Hippocampal formation (tissue), 2 donors: ENCODE results near the gene DRD5.
"Not testable (repeated sequence)": the region's sequence is repeated elsewhere in the genome, so short reads cannot be mapped to it uniquely, and the experiment has no call there.

Experiments used
- DNase-seq, 2 donors: peaks; one replicate each; lab custom pipeline; 2025; lab: John Stamatoyannopoulos, UW

Gene DRD5

GRCh38 chr4:9781343-9782135 lies at the start of gene DRD5:
DRD5 (plus strand) TSS chr4:9781634; CDS start chr4:9782030, 396 bp downstream.
- DNase-seq = no peak

GRCh38 chr4:9732256-9732655 lies 49.2 kb upstream of the DRD5 start:
- DNase-seq = not testable (repeated sequence)

GRCh38 chr4:9735515-9735914 lies 45.9 kb upstream of the DRD5 start:
- DNase-seq = no peak

- not testable (repeated sequence) for DNase-seq
Observed at GRCh38 chr4:9737280-9737679, 44.2 kb upstream of the DRD5 start.

GRCh38 chr4:9743789-9744188 lies 37.6 kb upstream of the DRD5 start:
- DNase-seq = not testable (repeated sequence)

GRCh38 chr4:9745782-9746181 lies 35.7 kb upstream of the DRD5 start:
- no peak for DNase-seq

- no peak for DNase-seq
Observed at GRCh38 chr4:9758641-9759317, 22.7 kb upstream of the DRD5 start.

GRCh38 chr4:9762823-9763475 lies 18.5 kb upstream of the DRD5 start:
- DNase-seq = peak; percentile 45 to 82

- no peak for DNase-seq
Observed at GRCh38 chr4:9764155-9764696, 17.2 kb upstream of the DRD5 start.

- no peak for DNase-seq
Observed at GRCh38 chr4:9765091-9765490, 16.3 kb upstream of the DRD5 start.

- DNase-seq = no peak
Observed at GRCh38 chr4:9769321-9769720, 12.1 kb upstream of the DRD5 start.

- no peak for DNase-seq
Observed at GRCh38 chr4:9771034-9771433, 10.4 kb upstream of the DRD5 start.

- DNase-seq = no peak
Observed at GRCh38 chr4:9773471-9773870, 8.0 kb upstream of the DRD5 start.

GRCh38 chr4:9782136-9782436 lies 652 bp downstream of the DRD5 start:
- DNase-seq = no peak

- not testable (repeated sequence) for DNase-seq
Observed at GRCh38 chr4:9785891-9786290, 4.5 kb downstream of the DRD5 start.

GRCh38 chr4:9792381-9792780 lies 10.9 kb downstream of the DRD5 start:
- no peak for DNase-seq

GRCh38 chr4:9796641-9797040 lies 15.2 kb downstream of the DRD5 start:
- not testable (repeated sequence) for DNase-seq

GRCh38 chr4:9800848-9801247 lies 19.4 kb downstream of the DRD5 start:
- DNase-seq = no peak

GRCh38 chr4:9804918-9805317 lies 23.5 kb downstream of the DRD5 start:
- DNase-seq = no peak

GRCh38 chr4:9808077-9808476 lies 26.6 kb downstream of the DRD5 start:
- no peak for DNase-seq

- no peak for DNase-seq
Observed at GRCh38 chr4:9811806-9812205, 30.4 kb downstream of the DRD5 start.

GRCh38 chr4:9812501-9813340 lies 31.3 kb downstream of the DRD5 start:
- DNase-seq = peak in 1 of 2 donors; percentile 50
